Right lobe of liver (tissue), 4 donors: ENCODE data around the gene WTAP.

Source experiments
- POLR2A ChIP-seq: fragments of 450-650 bp; IDR thresholded peaks from one replicate; pipeline ENCODE4 v1.6.1; 2017; ENCODE audit warnings: antibody characterized with exemption, mild to moderate bottlenecking
- TF ChIP-seq, protein P1 (sequence below), 4 donors: fragments of 200-600 bp in 3 of 4; fragments of 450-650 bp in 1 of 4; IDR thresholded peaks; one replicate each; pipeline versions ENCODE4 v1.5.1 to v1.8.0; 2016 to 2022; ENCODE audit warnings: antibody characterized with exemption in 4 of 4, mild to moderate bottlenecking in 2 of 4
- donor health status: DM: no; HTN: no; CAD: no.
- donor health status: DM: no; HTN: no; CAD: no.
- donor health status: DM: no; HTN: yes; CAD: no.

DNA sequence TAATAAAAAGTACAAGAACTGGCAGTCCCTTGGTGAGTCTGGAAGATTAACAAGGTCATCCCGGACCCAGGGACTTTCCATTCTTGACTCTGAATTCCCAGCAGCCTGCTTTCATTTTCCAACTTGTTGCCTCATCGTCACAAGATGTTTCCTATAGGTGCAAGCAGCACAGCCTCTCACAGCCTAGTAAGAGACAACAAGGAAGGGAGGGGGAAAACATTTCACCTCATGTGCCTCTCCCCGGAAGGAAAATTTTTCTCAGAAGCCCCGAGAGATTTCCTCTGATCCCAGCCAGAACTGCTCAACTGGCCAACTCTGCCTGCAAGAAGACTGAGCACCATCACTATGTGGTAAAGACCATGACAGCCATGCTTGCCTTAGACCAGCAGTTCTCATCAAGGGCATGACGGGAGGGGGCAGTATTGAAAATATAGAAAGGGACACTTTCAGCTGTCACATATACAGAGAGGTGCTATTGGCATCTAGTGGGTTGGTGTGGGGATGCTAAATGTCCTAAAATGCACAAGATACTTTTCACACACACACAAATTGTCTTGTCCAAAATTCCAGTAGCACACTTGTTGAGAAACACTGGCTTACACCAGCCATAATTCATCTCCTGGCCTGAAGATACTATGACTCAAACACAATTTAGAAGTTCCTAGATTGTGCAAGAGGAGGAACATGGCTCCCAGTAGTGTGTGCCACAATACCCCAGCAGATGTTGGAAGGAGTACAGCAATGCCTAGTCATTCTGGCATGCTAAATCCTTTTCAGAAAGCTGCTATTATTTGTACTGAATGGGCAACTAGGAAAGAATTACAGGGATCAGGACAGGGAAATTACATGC, 10.8 kb upstream of the WTAP start:
- TF ChIP-seq POLR2A = no peak
- TF ChIP-seq, protein P1, sequence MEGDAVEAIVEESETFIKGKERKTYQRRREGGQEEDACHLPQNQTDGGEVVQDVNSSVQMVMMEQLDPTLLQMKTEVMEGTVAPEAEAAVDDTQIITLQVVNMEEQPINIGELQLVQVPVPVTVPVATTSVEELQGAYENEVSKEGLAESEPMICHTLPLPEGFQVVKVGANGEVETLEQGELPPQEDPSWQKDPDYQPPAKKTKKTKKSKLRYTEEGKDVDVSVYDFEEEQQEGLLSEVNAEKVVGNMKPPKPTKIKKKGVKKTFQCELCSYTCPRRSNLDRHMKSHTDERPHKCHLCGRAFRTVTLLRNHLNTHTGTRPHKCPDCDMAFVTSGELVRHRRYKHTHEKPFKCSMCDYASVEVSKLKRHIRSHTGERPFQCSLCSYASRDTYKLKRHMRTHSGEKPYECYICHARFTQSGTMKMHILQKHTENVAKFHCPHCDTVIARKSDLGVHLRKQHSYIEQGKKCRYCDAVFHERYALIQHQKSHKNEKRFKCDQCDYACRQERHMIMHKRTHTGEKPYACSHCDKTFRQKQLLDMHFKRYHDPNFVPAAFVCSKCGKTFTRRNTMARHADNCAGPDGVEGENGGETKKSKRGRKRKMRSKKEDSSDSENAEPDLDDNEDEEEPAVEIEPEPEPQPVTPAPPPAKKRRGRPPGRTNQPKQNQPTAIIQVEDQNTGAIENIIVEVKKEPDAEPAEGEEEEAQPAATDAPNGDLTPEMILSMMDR (IDR thresholded peaks at IDR 0.05) = no peak
